Stimulated activated effector memory CD8-positive, alpha-beta T cell treated with anti-CD3 and anti-CD28 coated beads, Interleukin-12 subunit alpha, Interleukin-12 subunit beta, amount 100 ng/mL, for 72 hours (primary cell): Measurements from ENCODE around the gene CD84.

Experiments used
- ATAC-seq: fragments of 150-1000 bp; cut with Tn5 transposase; 2 replicates; pipeline ENCODE4 v1.10.0; 2021
- DNase-seq, 2 donors: peaks; one replicate each; pipeline ENCODE4 v3.0.0; 2021 to 2022; ENCODE audit warnings: low spot score in 2 of 2
- H3K27ac Mint-ChIP-seq: one replicate; pipeline ENCODE4 v1.8.0; 2022; ENCODE audit warnings: mild to moderate bottlenecking, mixed read lengths
- H3K36me3 Mint-ChIP-seq: one replicate; pipeline ENCODE4 v1.8.0; 2022; ENCODE audit warnings: mild to moderate bottlenecking, mixed read lengths
- H3K4me1 Mint-ChIP-seq: one replicate; pipeline ENCODE4 v1.8.0; 2022; ENCODE audit warnings: mixed read lengths
- H3K4me3 Mint-ChIP-seq: one replicate; pipeline ENCODE4 v1.8.0; 2022; ENCODE audit warnings: mild to moderate bottlenecking, mixed read lengths
- H3K9me3 Mint-ChIP-seq: one replicate; pipeline ENCODE4 v1.8.0; 2022; ENCODE audit warnings: mixed read lengths

Gene CD84

DNA sequence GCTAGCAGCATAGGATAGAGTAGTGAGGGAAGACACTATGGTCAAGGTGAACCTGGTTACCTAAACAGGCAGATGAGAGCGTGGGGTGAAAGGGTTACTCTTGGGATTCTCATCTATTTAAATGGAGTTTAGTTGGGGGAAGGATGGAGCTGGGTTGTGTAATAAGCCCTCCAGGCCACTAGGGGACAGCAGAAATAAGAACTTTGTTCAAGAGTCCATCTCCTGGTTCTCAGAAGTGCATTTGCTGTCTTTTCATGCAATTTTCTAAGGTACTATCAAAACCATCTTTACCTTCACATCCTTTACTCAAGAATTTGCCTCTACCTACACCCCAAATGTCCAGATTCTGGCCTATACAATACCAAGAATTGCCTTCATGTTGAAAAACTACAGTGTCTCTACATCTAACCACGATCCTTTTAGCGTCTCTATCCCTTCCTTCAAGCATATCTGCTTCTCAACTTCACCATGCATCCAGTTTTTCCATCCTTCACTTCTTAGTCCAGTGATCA is 39.5 kb upstream of the CD84 start:
- ATAC-seq: no peak
- H3K4me3 Mint-ChIP-seq: no peak overlapping the region
- no peak for DNase-seq
- peaks cover 58% of the 10 kb centered on the region for H3K4me1 Mint-ChIP-seq
- peak overlapping the region; percentile 40 for H3K27ac Mint-ChIP-seq
- H3K36me3 Mint-ChIP-seq: peaks cover 100% of the 10 kb centered on the region
- H3K9me3 Mint-ChIP-seq: peaks cover 4% of the 10 kb centered on the region

DNA sequence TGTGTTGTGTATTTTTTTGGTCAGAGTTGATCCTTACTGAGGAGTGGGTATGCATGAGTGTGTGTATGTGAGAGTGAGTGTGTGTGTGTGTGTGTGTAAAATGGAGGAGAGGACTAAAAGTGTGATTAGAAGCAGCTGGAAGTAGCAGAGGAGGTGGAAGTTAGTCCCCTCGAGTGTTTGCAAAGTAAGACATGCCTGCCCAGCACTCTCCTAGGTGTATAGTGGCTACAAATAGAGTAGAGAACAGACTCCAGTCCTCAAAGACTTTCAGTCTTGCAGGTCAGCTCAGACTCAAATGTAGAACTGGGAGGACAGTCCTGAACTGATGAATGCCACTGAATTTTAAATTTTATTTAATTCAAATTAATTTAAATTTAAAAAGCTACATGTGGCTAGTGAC is 39.0 kb upstream of the CD84 start:
- Mint-ChIP-seq H3K4me1 (peaks cover 58% of the 10 kb centered on the region), H3K36me3 (peaks cover 100% of the 10 kb centered on the region), H3K9me3 (peaks cover 4% of the 10 kb centered on the region), H3K4me3 (no peak overlapping the region), H3K27ac (peak overlapping the region; percentile 12)
- no peak for ATAC-seq
- no peak for DNase-seq

DNA sequence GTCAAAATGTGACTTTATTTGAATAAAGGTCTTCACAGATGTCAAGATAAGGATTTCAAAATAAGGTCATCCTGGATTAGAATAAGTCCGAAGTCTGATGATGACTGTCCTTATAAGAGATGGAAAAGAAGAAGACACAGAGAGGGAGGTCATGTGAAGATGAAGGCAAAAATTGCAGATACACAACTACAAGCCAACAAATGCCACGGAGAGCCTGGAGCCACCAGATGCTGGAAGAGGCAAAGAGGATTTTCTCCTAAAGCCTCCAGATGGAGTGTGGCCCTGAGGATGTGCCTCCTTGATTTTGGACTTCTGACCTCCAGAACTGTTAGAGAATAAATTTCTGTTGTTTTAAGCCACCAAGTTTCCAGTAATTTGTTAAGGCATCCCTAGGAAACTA is 36.4 kb upstream of the CD84 start:
- no peak overlapping the region for H3K4me3 Mint-ChIP-seq
- peaks cover 100% of the 10 kb centered on the region for H3K36me3 Mint-ChIP-seq
- H3K9me3 Mint-ChIP-seq: peaks cover 4% of the 10 kb centered on the region
- DNase-seq: no peak
- H3K27ac Mint-ChIP-seq: no peak overlapping the region
- H3K4me1 Mint-ChIP-seq: peaks cover 53% of the 10 kb centered on the region
- ATAC-seq: no peak

DNA sequence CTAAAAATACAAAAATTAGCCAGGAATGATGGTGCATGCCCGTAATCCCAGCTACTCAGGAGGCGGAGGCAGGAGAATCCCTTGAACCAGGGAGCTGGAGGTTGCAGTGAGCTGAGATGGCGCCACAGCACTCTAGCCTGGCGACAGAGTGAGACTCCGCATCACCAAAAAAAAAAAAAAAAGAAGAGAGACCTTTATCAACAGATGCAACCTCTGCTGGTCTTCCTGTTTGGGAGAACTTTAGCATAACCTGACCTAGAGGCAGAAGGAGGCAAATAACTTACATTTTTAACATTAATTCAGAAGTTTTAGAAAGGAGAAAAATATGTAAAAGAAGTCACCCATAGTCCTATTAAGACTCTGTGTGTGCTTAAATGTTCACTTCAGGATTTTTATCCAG is 35.1 kb upstream of the CD84 start:
- Mint-ChIP-seq H3K36me3 (peaks cover 100% of the 10 kb centered on the region), H3K27ac (peak overlapping the region; percentile 89)

DNA sequence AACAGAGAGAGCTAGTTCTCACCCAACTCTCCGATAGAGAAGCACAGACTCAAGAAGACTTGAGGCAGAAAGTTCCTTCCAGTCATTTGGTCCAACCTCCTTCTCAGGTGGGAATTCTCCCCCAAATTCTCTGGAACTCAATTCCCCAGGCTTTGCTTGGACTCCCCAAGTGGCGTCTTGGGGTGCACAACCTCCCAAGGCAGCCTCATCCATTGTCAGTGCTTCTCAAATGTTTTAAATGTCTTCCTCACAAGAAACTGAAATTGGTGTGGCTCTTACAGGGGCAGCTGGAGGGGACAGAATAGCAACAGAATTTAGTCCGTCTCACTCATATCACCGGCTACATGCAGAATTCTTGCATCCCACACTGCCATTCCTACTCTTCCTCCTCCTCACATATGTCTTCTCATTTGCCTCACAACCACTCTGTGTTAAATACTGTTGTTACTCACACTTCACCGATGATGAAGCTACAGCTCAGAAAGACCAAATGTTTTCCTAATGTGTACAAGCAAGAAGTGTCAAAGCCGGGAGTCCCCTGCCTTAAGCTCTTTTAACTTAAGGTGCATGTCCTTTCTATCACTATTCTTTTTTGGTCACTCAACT is 33.4 kb upstream of the CD84 start:
- Mint-ChIP-seq H3K9me3 (no peaks in the 10 kb centered on the region), H3K36me3 (peaks cover 100% of the 10 kb centered on the region), H3K4me3 (no peak overlapping the region), H3K4me1 (peaks cover 52% of the 10 kb centered on the region), H3K27ac (peak overlapping the region; percentile 89)
- ATAC-seq: peak; percentile 29
- no peak for DNase-seq

More for the DNA sequence above, 35.1 kb upstream of the CD84 start:
- ATAC-seq (no peak), DNase-seq (no peak)
- Mint-ChIP-seq H3K4me3 (no peak overlapping the region), H3K9me3 (peaks cover 4% of the 10 kb centered on the region), H3K4me1 (peaks cover 50% of the 10 kb centered on the region)

DNA sequence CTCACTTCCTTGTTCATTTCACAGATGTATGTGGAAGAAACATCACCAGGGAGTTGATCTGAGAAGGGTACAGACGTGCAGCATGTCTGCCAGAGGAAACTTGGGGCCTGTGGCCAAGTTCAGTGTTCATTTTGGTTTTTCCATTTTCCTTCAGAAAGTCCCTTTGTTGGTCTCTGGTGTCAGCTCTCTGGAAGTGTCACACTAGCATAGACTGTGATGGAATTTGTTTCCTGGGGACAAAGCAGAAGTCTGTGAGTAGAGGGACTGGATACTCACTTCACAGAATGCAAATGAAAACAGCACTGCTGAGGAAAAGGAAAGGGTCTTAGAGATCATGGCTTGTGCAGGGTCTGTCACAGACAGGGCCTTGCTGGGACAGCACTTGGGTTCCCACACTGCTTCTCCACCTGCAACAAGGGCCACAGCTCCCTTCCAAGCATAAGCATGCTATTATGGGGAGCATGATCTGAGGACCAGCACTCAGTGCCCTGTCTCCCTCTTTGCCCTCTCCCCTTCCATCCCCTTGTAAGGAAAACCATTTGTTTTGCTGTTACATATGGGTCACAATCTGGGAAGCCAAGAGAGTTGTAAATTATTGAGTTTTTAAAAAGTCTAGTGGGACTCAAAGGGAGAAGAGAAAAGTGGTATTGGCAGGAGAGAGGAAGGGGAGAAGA is 31.4 kb upstream of the CD84 start:
- Mint-ChIP-seq H3K27ac (peak overlapping the region; percentile 89), H3K36me3 (peaks cover 98% of the 10 kb centered on the region), H3K4me1 (peaks cover 72% of the 10 kb centered on the region), H3K4me3 (no peak overlapping the region), H3K9me3 (no peaks in the 10 kb centered on the region)
- DNase-seq (no peak), ATAC-seq (no peak)

DNA sequence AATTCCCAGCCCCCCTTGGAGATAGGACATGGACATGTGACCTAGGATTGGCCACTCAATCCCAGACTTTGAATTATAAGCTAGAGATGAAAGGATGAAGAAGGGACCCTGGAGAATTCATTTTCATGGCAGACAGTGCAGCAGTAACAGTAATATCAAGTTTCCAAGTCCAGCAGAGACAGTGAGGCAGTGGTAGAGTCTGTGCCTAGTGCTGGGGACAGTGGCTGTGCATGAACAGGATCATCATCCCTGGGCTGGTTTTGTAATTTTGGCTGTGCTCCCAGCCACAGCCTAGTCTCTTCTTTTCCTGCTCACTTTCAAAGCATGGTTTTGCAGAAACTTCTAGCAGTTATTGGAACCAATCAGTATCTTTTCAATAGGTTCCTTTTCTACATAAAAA is 29.6 kb upstream of the CD84 start:
- Mint-ChIP-seq H3K4me3 (no peak overlapping the region), H3K4me1 (peaks cover 73% of the 10 kb centered on the region)

DNA sequence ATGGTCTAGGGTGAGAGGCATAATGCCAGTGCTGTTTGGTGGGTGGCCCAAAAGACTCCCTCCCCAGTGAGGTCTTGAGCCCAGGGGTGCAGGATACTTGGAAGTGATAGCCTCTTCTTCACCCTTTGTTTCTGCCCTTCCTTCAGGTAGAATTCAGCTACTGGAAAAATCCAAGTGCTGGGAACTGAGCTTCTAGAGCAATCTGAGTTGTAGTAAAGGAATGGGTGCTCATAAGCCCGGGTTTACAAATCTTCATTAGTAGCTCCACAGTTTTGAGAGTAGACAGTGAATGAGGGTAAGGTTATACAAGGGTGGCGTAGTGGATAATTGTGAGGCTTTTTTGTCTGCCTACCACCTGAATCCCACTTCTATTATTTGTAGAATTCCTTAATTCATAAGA is 29.2 kb upstream of the CD84 start:
- no peak for DNase-seq
- peak; percentile 25 for ATAC-seq
- Mint-ChIP-seq H3K4me1 (peaks cover 69% of the 10 kb centered on the region), H3K4me3 (no peak overlapping the region), H3K27ac (peak overlapping the region; percentile 89), H3K9me3 (peaks cover 3% of the 10 kb centered on the region), H3K36me3 (peaks cover 76% of the 10 kb centered on the region)

More for the DNA sequence above, 29.6 kb upstream of the CD84 start:
- ATAC-seq (no peak), DNase-seq (no peak)
- Mint-ChIP-seq H3K9me3 (peaks cover 3% of the 10 kb centered on the region), H3K27ac (peak overlapping the region; percentile 89), H3K36me3 (peaks cover 80% of the 10 kb centered on the region)

DNA sequence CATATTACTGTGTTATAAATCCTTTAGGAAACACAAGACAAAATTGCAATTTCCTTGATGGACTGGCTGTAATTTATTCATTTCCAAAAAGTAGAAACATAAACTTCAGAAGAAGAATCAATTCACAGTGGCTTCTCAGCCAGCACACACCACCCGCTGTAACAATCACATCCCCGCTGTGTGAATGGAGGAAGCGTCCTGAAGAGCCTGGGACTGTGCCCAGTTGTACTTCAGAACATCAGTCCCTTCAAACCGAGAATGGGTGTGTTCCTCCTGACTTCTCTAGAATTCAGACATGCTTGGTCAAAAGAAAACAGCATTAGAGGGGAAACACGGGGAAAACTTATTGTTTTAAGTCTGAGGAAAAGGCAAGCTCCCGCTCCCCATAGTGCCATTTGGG is 28.8 kb upstream of the CD84 start:
- Mint-ChIP-seq H3K4me1 (peaks cover 65% of the 10 kb centered on the region), H3K36me3 (peaks cover 71% of the 10 kb centered on the region), H3K9me3 (peaks cover 5% of the 10 kb centered on the region), H3K4me3 (no peak overlapping the region), H3K27ac (peak overlapping the region; percentile 89)
- ATAC-seq: no peak
- DNase-seq: no peak

DNA sequence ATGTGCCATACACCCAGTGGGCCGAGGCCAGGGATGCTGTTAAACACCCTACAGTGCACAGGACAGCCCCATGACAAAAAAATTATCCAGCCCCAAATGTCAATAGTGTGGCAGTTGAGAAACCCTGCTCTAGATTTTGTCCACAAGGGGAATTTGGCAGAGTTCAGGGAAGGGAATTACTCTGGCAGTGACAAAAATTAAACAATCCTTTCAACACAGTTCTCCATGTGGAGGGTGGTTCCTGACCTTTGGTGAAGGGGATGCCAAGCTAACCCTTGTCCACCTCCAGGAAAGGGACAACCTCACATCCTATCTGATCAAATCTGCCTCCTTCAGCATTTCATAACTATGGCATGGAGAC is 28.4 kb upstream of the CD84 start:
- ATAC-seq (no peak), DNase-seq (no peak)
- peaks cover 8% of the 10 kb centered on the region for H3K9me3 Mint-ChIP-seq
- H3K4me3 Mint-ChIP-seq: peak overlapping the region; percentile 42
- H3K4me1 Mint-ChIP-seq: peaks cover 61% of the 10 kb centered on the region
- peak overlapping the region; percentile 89 for H3K27ac Mint-ChIP-seq
- peaks cover 67% of the 10 kb centered on the region for H3K36me3 Mint-ChIP-seq

DNA sequence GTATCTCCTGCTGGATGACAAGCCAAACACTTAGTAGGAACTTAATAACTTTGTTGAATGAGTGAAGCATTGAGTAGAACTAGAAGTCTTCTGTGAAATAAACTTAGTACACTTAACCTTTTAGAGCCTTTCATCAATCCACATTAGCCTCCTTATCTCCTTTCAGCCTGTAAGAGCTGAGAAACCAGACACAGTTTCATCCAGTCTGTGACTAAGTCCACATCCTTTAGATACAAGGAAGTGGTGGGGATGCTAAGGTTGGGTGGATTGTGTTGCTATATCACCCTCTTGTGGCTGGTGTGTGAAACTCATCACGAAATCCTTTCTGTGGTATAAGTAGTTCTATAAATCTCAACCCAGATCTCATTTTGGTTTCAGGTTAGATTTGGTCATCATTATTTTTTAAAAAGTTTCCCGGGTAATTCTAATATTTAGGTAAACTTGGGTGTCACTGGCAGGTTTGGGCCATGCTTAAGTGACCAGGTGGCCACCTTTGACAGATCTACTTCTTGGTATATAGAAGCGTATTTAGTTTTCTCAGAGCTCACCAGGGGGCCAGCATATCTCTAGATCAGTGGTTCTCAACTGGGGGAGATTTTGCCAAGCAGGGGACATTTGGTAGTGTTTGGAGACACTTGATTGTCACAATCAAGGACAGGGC is 27.8 kb upstream of the CD84 start:
- DNase-seq (peak in 1 of 2 donors; percentile 66), ATAC-seq (peak; percentile 94)
- Mint-ChIP-seq H3K4me3 (peak overlapping the region; percentile 42), H3K27ac (peak overlapping the region; percentile 89), H3K9me3 (peaks cover 8% of the 10 kb centered on the region), H3K4me1 (peaks cover 55% of the 10 kb centered on the region), H3K36me3 (peaks cover 62% of the 10 kb centered on the region)

DNA sequence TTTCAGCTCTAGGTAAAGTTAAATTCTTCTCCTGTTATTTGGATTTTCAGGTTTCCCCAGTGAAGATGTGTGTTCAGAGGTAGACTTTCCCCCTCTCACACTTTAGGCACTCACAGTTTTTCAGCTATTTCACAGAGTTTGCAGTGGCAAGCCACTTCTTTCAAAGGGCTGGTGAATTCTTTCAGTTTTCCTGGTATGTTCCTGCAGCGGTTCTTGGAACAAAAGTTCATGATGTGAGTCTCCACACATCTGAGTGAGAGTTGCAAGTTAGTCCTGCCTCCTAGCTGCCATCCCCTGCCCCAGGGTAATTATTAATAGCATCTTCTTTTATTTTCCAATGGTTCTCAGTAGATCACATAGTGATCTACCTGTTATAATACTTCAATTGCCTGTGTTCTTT is 27.3 kb upstream of the CD84 start:
- ATAC-seq (no peak), DNase-seq (no peak)
- Mint-ChIP-seq H3K9me3 (peaks cover 8% of the 10 kb centered on the region), H3K27ac (peak overlapping the region; percentile 89), H3K36me3 (peaks cover 57% of the 10 kb centered on the region), H3K4me1 (peaks cover 54% of the 10 kb centered on the region), H3K4me3 (peak overlapping the region; percentile 42)

DNA sequence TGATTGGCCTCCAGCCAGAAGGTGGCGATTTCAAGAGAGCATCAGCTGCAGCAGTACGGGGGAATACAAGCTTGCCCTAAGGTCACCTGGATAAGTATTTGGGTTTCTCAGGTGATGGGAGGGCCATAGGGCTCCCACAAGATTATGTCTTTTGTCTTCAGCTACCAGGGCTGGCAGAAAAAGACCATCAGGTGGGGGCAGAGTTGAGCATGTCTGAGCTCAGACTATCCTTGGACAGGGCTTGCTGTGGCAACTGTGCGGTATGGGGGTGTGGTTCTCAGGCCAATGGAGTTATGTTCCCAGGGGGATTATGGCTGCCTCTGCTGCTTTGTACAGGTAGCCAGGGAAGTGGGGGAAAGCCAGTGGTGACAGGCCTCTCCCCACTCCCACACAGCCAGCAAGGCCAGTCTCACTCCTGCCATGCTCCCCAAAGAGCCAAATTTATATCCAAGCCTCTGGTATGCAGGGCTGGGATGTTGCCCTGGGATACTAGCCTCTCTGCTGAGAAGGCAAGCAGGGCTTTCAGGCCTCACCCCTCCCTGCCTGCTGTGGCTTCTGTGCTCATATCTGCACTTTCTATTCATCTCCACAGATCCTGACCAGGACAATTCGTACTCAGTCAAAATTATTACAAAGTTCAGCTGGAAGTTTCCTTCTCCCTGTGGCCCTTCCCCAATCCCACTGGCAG is 26.6 kb upstream of the CD84 start:
- DNase-seq (peak in 1 of 2 donors; percentile 54), ATAC-seq (no peak)
- Mint-ChIP-seq H3K4me3 (peak overlapping the region; percentile 42), H3K27ac (peak overlapping the region; percentile 89), H3K9me3 (peaks cover 13% of the 10 kb centered on the region), H3K36me3 (peaks cover 50% of the 10 kb centered on the region), H3K4me1 (peaks cover 50% of the 10 kb centered on the region)

DNA sequence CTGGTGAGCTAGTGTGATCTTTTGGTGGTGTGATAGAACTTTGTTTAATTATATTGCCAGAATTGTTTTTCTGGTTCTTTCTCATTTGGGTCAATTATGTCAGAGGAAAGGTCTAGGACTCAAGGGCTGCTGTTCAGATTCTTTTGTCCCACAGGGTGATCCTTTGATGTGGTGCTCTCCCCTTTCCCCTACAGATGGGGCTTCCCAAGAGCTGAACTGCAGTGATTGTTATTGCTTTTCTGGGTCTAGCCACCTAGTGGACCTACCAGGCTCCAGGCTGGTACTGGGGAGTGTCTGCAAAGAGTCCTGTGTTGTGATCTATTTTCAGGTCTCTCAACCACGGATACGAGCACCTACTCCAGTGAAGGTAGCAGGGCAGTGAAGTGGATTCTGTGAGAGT is 25.9 kb upstream of the CD84 start:
- H3K4me1 Mint-ChIP-seq: peaks cover 46% of the 10 kb centered on the region
- no peak overlapping the region for H3K4me3 Mint-ChIP-seq
- peaks cover 43% of the 10 kb centered on the region for H3K36me3 Mint-ChIP-seq
- ATAC-seq (no peak), DNase-seq (no peak)
- peak overlapping the region; percentile 50 for H3K27ac Mint-ChIP-seq
- peaks cover 13% of the 10 kb centered on the region for H3K9me3 Mint-ChIP-seq

DNA sequence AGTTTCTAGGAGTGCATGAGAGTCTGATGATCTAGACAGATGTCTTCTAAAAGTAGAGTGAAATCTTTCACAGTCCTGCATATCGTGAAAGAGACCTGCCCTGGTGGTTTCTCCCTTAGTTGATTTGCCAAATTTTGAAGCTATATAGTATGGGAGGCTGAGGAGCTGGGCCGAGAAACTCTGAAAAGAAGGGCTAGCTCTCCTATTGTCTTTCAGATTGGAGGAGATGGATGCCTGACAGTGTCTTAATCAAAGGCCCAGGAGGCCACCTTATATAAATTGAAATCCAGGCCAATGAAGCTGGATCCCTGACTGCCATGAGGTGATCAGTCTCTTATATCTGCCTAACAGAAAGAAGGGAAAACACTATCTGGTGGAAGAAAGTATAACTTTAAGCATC is 18.4 kb upstream of the CD84 start:
- ATAC-seq: no peak
- Mint-ChIP-seq H3K9me3 (peaks cover 13% of the 10 kb centered on the region), H3K4me1 (peaks cover 6% of the 10 kb centered on the region), H3K27ac (no peak overlapping the region), H3K36me3 (no peaks in the 10 kb centered on the region), H3K4me3 (no peak overlapping the region)
- no peak for DNase-seq
